ENCODE data around the gene UMAD1. TPM values are rescaled to one million over a fixed set of nuclear protein-coding genes. Genes with fewer than 3 reads are reported as not detected.

Gene UMAD1
- total and polyA plus RNA-seq, 2 experiments from 2014 or later = 8.4 to 12.4 TPM

GRCh38 chr7:7688956-7689355 lies 48.4 kb downstream of the UMAD1 start:
- Histone ChIP-seq H3K27me3 (ENCODE audit: insufficient read depth) (no peaks in the 10 kb centered on the region), H3K27ac (ENCODE audit: low read depth) (no peak overlapping the region), H3K4me2 (no peak overlapping the region), H2AFZ (no peak overlapping the region), H3K36me3 (ENCODE audit: insufficient read depth) (no peaks in the 10 kb centered on the region), H4K20me1 (replicated peaks; ENCODE audit: insufficient read depth) (no peaks in the 10 kb centered on the region), H3F3A (replicated peaks; ENCODE audit: low read depth) (no peaks in the 10 kb centered on the region), H3K4me1 (ENCODE audit: insufficient read depth) (no peaks in the 10 kb centered on the region), H3K4me3 (no peak overlapping the region), H3K9me2 (ENCODE audit: insufficient read depth) (no peaks in the 10 kb centered on the region), H3K79me2 (replicated peaks; ENCODE audit: insufficient read depth) (no peaks in the 10 kb centered on the region)
- Mint-ChIP-seq H3K4me3 (no peak overlapping the region), H3K36me3 (ENCODE audit: low read depth) (no peaks in the 10 kb centered on the region), H3K9me3 (no peaks in the 10 kb centered on the region), H3K4me1 (peaks cover 3% of the 10 kb centered on the region; the same call in 2 of the 3 replicates), H3K27me3 (ENCODE audit: insufficient read depth, low read depth, poor library complexity) (peaks cover 2% of the 10 kb centered on the region), H3K27ac (no peak overlapping the region)
- ATAC-seq (no peak; the same call in 2 of the 3 replicates), DNase-seq (ENCODE audit: low spot score) (no peak)
- no peak for TF ChIP-seq EZH2 (IDR thresholded peaks at IDR 0.05; ENCODE audit: low read depth, unreplicated experiment)
- no peak for TF ChIP-seq POLR2AphosphoS5 (IDR thresholded peaks at IDR 0.05; ENCODE audit: low read depth)
- TF ChIP-seq, protein P1, sequence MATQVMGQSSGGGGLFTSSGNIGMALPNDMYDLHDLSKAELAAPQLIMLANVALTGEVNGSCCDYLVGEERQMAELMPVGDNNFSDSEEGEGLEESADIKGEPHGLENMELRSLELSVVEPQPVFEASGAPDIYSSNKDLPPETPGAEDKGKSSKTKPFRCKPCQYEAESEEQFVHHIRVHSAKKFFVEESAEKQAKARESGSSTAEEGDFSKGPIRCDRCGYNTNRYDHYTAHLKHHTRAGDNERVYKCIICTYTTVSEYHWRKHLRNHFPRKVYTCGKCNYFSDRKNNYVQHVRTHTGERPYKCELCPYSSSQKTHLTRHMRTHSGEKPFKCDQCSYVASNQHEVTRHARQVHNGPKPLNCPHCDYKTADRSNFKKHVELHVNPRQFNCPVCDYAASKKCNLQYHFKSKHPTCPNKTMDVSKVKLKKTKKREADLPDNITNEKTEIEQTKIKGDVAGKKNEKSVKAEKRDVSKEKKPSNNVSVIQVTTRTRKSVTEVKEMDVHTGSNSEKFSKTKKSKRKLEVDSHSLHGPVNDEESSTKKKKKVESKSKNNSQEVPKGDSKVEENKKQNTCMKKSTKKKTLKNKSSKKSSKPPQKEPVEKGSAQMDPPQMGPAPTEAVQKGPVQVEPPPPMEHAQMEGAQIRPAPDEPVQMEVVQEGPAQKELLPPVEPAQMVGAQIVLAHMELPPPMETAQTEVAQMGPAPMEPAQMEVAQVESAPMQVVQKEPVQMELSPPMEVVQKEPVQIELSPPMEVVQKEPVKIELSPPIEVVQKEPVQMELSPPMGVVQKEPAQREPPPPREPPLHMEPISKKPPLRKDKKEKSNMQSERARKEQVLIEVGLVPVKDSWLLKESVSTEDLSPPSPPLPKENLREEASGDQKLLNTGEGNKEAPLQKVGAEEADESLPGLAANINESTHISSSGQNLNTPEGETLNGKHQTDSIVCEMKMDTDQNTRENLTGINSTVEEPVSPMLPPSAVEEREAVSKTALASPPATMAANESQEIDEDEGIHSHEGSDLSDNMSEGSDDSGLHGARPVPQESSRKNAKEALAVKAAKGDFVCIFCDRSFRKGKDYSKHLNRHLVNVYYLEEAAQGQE (IDR thresholded peaks at IDR 0.05; ENCODE audit: unreplicated experiment) = no peak

DNA sequence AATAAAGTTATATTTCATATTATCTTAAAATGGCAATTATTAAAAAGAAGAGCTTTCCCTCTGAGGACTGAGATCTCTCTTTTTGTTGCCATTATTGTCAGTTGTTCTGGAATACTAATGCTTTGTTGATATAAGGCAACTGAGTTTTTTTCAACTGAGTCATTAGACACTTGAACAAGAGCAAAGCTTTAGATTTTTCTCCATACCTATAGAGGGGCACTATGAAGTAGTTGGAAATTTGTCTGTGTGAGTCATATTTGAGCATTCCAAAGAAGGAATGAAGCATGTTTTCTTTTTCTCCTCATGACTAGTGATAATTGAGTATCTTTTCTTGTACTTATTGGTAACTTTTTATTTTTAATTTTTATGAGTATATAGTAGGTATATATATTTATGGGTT lies 53.3 kb downstream of the UMAD1 start:
- H3K27ac ChIP-seq (ENCODE audit: low read depth) = no peak overlapping the region

GRCh38 chr7:7694542-7694941 lies 54.0 kb downstream of the UMAD1 start:
- DNase-seq (ENCODE audit: low spot score) = no peak
- H3K27me3 ChIP-seq (ENCODE audit: insufficient read depth) = no peaks in the 10 kb centered on the region
- H3K4me2 ChIP-seq = no peak overlapping the region
- Mint-ChIP-seq H3K27ac (no peak overlapping the region), H3K9me3 (no peaks in the 10 kb centered on the region), H3K27me3 (ENCODE audit: insufficient read depth, low read depth, poor library complexity) (peaks cover 2% of the 10 kb centered on the region), H3K36me3 (ENCODE audit: low read depth) (no peaks in the 10 kb centered on the region), H3K4me1 (peaks cover 4% of the 10 kb centered on the region; the same call in 1 of the 3 replicates), H3K4me3 (no peak overlapping the region)
- H3K79me2 ChIP-seq (replicated peaks; ENCODE audit: insufficient read depth) = no peaks in the 10 kb centered on the region
- no peak overlapping the region for H3K4me3 ChIP-seq
- no peaks in the 10 kb centered on the region for H3F3A ChIP-seq (replicated peaks; ENCODE audit: low read depth)
- no peak for ATAC-seq
- no peaks in the 10 kb centered on the region for H4K20me1 ChIP-seq (replicated peaks; ENCODE audit: insufficient read depth)
- no peaks in the 10 kb centered on the region for H3K36me3 ChIP-seq (ENCODE audit: insufficient read depth)
- H3K4me1 ChIP-seq (ENCODE audit: insufficient read depth) = no peaks in the 10 kb centered on the region
- no peak overlapping the region for H3K27ac ChIP-seq (ENCODE audit: low read depth)
- no peaks in the 10 kb centered on the region for H3K9me2 ChIP-seq (ENCODE audit: insufficient read depth)
- H2AFZ ChIP-seq = no peak overlapping the region
- no peak for TF ChIP-seq STAT1 (IDR thresholded peaks at IDR 0.05; ENCODE audit: unreplicated experiment)
- no peak for TF ChIP-seq CREB1 (CRISPR knock-in tag; IDR thresholded peaks at IDR 0.05; ENCODE audit: low read depth)
- TF ChIP-seq, protein P2, sequence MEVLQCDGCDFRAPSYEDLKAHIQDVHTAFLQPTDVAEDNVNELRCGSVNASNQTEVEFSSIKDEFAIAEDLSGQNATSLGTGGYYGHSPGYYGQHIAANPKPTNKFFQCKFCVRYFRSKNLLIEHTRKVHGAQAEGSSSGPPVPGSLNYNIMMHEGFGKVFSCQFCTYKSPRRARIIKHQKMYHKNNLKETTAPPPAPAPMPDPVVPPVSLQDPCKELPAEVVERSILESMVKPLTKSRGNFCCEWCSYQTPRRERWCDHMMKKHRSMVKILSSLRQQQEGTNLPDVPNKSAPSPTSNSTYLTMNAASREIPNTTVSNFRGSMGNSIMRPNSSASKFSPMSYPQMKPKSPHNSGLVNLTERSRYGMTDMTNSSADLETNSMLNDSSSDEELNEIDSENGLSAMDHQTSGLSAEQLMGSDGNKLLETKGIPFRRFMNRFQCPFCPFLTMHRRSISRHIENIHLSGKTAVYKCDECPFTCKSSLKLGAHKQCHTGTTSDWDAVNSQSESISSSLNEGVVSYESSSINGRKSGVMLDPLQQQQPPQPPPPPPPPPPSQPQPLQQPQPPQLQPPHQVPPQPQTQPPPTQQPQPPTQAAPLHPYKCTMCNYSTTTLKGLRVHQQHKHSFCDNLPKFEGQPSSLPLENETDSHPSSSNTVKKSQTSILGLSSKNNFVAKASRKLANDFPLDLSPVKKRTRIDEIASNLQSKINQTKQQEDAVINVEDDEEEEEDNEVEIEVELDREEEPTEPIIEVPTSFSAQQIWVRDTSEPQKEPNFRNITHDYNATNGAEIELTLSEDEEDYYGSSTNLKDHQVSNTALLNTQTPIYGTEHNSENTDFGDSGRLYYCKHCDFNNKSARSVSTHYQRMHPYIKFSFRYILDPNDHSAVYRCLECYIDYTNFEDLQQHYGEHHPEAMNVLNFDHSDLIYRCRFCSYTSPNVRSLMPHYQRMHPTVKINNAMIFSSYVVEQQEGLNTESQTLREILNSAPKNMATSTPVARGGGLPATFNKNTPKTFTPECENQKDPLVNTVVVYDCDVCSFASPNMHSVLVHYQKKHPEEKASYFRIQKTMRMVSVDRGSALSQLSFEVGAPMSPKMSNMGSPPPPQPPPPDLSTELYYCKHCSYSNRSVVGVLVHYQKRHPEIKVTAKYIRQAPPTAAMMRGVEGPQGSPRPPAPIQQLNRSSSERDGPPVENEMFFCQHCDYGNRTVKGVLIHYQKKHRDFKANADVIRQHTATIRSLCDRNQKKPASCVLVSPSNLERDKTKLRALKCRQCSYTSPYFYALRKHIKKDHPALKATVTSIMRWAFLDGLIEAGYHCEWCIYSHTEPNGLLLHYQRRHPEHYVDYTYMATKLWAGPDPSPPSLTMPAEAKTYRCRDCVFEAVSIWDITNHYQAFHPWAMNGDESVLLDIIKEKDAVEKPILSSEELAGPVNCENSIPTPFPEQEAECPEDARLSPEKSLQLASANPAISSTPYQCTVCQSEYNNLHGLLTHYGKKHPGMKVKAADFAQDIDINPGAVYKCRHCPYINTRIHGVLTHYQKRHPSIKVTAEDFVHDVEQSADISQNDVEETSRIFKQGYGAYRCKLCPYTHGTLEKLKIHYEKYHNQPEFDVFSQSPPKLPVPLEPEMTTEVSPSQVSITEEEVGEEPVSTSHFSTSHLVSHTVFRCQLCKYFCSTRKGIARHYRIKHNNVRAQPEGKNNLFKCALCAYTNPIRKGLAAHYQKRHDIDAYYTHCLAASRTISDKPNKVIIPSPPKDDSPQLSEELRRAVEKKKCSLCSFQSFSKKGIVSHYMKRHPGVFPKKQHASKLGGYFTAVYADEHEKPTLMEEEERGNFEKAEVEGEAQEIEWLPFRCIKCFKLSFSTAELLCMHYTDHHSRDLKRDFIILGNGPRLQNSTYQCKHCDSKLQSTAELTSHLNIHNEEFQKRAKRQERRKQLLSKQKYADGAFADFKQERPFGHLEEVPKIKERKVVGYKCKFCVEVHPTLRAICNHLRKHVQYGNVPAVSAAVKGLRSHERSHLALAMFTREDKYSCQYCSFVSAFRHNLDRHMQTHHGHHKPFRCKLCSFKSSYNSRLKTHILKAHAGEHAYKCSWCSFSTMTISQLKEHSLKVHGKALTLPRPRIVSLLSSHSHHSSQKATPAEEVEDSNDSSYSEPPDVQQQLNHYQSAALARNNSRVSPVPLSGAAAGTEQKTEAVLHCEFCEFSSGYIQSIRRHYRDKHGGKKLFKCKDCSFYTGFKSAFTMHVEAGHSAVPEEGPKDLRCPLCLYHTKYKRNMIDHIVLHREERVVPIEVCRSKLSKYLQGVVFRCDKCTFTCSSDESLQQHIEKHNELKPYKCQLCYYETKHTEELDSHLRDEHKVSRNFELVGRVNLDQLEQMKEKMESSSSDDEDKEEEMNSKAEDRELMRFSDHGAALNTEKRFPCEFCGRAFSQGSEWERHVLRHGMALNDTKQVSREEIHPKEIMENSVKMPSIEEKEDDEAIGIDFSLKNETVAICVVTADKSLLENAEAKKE (CRISPR knock-in tag; IDR thresholded peaks at IDR 0.05) = no peak
- no peak for TF ChIP-seq EZH2phosphoT487 (IDR thresholded peaks at IDR 0.05; ENCODE audit: unreplicated experiment)

More for the DNA sequence above, 53.3 kb downstream of the UMAD1 start:
- Mint-ChIP-seq H3K4me1 (peaks cover 7% of the 10 kb centered on the region; the same call in 2 of the 3 replicates), H3K36me3 (ENCODE audit: low read depth) (no peaks in the 10 kb centered on the region), H3K27ac (no peak overlapping the region), H3K4me3 (no peak overlapping the region), H3K27me3 (ENCODE audit: insufficient read depth, low read depth, poor library complexity) (peaks cover 2% of the 10 kb centered on the region), H3K9me3 (no peaks in the 10 kb centered on the region)
- Histone ChIP-seq H3K27me3 (ENCODE audit: insufficient read depth) (no peaks in the 10 kb centered on the region), H3K79me2 (replicated peaks; ENCODE audit: insufficient read depth) (no peaks in the 10 kb centered on the region), H3K9me2 (ENCODE audit: insufficient read depth) (no peaks in the 10 kb centered on the region), H3K4me1 (ENCODE audit: insufficient read depth) (no peaks in the 10 kb centered on the region), H4K20me1 (replicated peaks; ENCODE audit: insufficient read depth) (no peaks in the 10 kb centered on the region), H3K36me3 (ENCODE audit: insufficient read depth) (no peaks in the 10 kb centered on the region), H3K4me3 (no peak overlapping the region), H2AFZ (no peak overlapping the region), H3F3A (replicated peaks; ENCODE audit: low read depth) (no peaks in the 10 kb centered on the region), H3K4me2 (no peak overlapping the region)
- ATAC-seq (no peak), DNase-seq (ENCODE audit: low spot score) (no peak)
- TF ChIP-seq ZNF114 (CRISPR knock-in tag; IDR thresholded peaks at IDR 0.05) (no peak), EZH2phosphoT487 (IDR thresholded peaks at IDR 0.05; ENCODE audit: unreplicated experiment) (no peak)
